Body of pancreas (tissue), 4 donors: Measurements from ENCODE around the gene CSF1. TPM values are rescaled to one million over a fixed set of nuclear protein-coding genes. Genes with fewer than 3 reads are reported as not detected.

Source experiments
- ATAC-seq: fragments of 150-250 bp; one replicate; pipeline ENCODE4 v1.9.1; 2016
- DNase-seq, 4 donors: peaks; one replicate each; pipeline ENCODE4 v3.0.0-alpha.2; 2019
- H3K27ac ChIP-seq, 4 donors: fragments of 200-600 bp; sonication (generic); 1 replicate in 3 of 4; 2 replicates in 1 of 4; pipeline versions ENCODE4 v1.5.1 to v1.6.1; 2016 to 2019; ENCODE audit warnings: mild to moderate bottlenecking in 1 of 4, mixed read lengths in 1 of 4, moderate library complexity in 1 of 4
- H3K27me3 ChIP-seq, 2 donors: fragments of 200-600 bp; sonication (generic); one replicate each; pipeline ENCODE4 v1.6.0; 2016; ENCODE audit warnings: mild to moderate bottlenecking in 1 of 2
- H3K36me3 ChIP-seq, 2 donors: fragments of 200-600 bp; sonication (generic); replicated peaks in 1 of 2; 2 replicates each; pipeline ENCODE4 v1.5.1; 2016; ENCODE audit warnings: low read depth in 2 of 2; ENCODE audit not compliant: insufficient read depth in 1 of 2
- H3K4me1 ChIP-seq: fragments of 200-600 bp; sonication (generic); one replicate; pipeline ENCODE4 v1.6.0; 2016
- H3K4me3 ChIP-seq, 2 donors: fragments of 200-600 bp; sonication (generic); 1 replicate in 1 of 2; 2 replicates in 1 of 2; pipeline ENCODE4 v1.5.1; 2016 to 2019
- H3K9me3 ChIP-seq, 3 donors: fragments of 200-600 bp; sonication (generic); 1 replicate in 2 of 3; 2 replicates in 1 of 3; pipeline ENCODE4 v1.5.1; 2016
- POLR2A ChIP-seq, 3 donors: fragments of 450-650 bp; IDR thresholded peaks; one replicate each; pipeline ENCODE4 v1.6.1; 2016; ENCODE audit warnings: antibody characterized with exemption in 3 of 3, mild to moderate bottlenecking in 2 of 3
- WGBS, 2 donors: methylation state at CpG; one replicate each; pipeline ENCODE4 v1.1.5; 2017; 5-methylcytosine and 5-hydroxymethylcytosine counted together
- intact Hi-C: fragments of 100-400 bp; cut with DNase I; formaldehyde crosslinking; loops from one replicate; pipeline ENCODE4 v1.15.1; 2023
- total RNA-seq, 2 donors: library from RNA; depleted of rRNA; stranded (reverse); fragments of >200 nt; gene quantifications; one replicate each; pipeline ENCODE4 v1.1.0, GENCODE V29; 2016
- TF ChIP-seq, protein P1 (sequence below), 7 experiments: fragments of 450-650 bp in 4 of 7; fragments of 200-600 bp in 3 of 7; sonication (generic) in 3 of 7; IDR thresholded peaks; one replicate each; pipeline ENCODE4 v1.5.1; 2016 to 2019; ENCODE audit warnings: antibody characterized with exemption in 7 of 7

Gene CSF1
- total RNA-seq, 2 donors from 2014 or later = 26.7 to 60.7 TPM

- WGBS, 2 donors = 73 to 76% methylated on average over 9 to 10 of the region's 10 CpGs
- DNase-seq = peak in 1 of 4 donors; percentile 18
- peak; percentile 67 for ATAC-seq
- Histone ChIP-seq H3K9me3 (no peaks in the 10 kb centered on the region), H3K4me1 (peaks cover 12% of the 10 kb centered on the region), H3K4me3 (no peak overlapping the region), H3K27ac (peak overlapping the region in 2 of 4 donors; percentile 44 to 55), H3K36me3 (no peaks in the 10 kb centered on the region), H3K27me3 (no peaks in the 10 kb centered on the region)
- intact Hi-C loops = no loop called here
- TF ChIP-seq, protein P1, sequence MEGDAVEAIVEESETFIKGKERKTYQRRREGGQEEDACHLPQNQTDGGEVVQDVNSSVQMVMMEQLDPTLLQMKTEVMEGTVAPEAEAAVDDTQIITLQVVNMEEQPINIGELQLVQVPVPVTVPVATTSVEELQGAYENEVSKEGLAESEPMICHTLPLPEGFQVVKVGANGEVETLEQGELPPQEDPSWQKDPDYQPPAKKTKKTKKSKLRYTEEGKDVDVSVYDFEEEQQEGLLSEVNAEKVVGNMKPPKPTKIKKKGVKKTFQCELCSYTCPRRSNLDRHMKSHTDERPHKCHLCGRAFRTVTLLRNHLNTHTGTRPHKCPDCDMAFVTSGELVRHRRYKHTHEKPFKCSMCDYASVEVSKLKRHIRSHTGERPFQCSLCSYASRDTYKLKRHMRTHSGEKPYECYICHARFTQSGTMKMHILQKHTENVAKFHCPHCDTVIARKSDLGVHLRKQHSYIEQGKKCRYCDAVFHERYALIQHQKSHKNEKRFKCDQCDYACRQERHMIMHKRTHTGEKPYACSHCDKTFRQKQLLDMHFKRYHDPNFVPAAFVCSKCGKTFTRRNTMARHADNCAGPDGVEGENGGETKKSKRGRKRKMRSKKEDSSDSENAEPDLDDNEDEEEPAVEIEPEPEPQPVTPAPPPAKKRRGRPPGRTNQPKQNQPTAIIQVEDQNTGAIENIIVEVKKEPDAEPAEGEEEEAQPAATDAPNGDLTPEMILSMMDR (IDR thresholded peaks at IDR 0.05) = no peak
- no peak for TF ChIP-seq POLR2A (IDR thresholded peaks at IDR 0.05)
Observed at GRCh38 chr1:109892561-109893368, 17.9 kb upstream of the CSF1 start.

DNA sequence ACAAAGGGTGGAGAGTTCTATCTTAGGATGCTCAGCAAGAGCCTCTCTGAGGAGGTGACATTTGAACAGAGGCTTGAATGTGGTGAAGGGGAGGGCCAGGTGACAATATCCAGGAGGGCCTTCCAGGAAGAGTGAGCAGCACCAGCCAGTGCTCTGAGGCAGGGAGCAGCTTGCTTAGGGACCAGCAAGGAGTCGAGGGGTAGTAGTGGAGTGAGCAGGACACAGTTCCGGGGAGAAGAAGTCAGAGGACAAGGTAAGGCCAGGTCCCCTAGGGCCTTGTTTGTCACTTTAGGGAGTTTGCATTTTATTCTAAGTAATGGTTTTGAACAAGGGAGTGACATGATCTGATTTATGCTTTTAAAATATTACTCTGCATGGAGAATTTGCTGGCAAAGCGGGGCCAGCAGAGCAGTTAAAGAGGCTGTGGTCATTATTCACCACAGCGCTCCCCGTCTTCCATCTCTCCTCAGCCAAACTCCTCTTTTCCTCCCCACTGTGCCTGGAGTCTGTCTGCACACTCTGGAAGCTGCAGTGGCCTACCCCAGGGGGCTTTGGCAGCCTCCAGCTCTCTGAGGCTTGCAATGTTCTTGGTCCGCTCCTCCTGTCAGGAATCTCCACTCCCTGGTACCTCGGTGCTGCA is 17.0 kb upstream of the CSF1 start:
- no peaks in the 10 kb centered on the region for H3K36me3 ChIP-seq
- TF ChIP-seq, protein P1 (IDR thresholded peaks at IDR 0.05) = no peak
- no peak for TF ChIP-seq POLR2A (IDR thresholded peaks at IDR 0.05)
- no peaks in the 10 kb centered on the region for H3K9me3 ChIP-seq
- peaks cover 12% of the 10 kb centered on the region for H3K4me1 ChIP-seq
- H3K4me3 ChIP-seq = no peak overlapping the region
- no peak for ATAC-seq
- intact Hi-C loops = no loop called here
- 83 to 90% methylated on average over 7 of the region's 7 CpGs for WGBS, 2 donors
- no peak for DNase-seq
- H3K27me3 ChIP-seq = no peaks in the 10 kb centered on the region
- no peak overlapping the region for H3K27ac ChIP-seq

DNA sequence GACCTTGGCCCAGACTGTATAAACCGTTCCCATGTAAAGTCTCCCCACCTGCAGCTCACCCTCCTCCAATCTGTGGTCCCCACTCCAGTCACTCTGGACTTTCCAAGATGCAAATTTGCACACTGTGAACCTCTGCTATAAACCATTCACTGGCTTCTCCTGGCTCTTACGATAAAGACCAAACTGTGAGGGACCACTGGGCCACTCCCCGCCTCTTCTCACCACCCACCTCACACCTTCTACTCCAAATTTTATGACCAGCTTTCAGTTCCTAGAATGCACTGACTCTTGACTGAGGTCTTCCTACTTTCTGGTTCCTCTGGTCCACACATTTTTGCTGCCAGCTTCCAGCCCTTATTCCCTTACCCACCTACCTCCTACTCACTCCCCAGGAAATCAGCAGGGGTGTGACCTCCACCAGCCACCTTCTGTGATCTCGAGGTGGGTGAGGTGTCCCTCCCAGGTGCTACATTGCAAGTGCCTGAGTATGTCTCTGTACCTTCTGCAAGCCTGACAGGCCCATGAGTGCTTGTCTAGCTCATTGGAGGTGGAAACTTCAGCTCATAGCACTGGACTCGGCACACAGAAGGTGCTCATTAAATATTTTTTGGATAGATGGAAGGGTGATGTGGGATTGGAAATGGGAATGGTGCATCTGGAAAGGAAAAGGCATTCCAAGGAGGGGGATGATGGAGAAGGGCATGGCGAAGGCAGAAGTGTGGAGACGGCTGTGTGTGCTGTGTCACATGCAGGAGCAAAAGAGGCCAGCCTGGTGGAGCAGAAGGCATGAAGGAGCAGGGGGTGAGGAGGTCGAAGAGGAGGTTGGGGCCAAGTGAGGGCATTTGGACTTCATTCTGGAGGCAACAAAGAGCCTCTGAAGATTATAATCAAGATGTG is 15.6 kb upstream of the CSF1 start:
- H3K36me3 ChIP-seq = no peaks in the 10 kb centered on the region
- peaks cover 12% of the 10 kb centered on the region for H3K4me1 ChIP-seq
- no peak overlapping the region for H3K4me3 ChIP-seq
- no peaks in the 10 kb centered on the region for H3K9me3 ChIP-seq
- H3K27me3 ChIP-seq = no peaks in the 10 kb centered on the region
- intact Hi-C loops = no loop called here
- ATAC-seq (no peak), DNase-seq (no peak)
- H3K27ac ChIP-seq = no peak overlapping the region
- TF ChIP-seq, protein P1 (IDR thresholded peaks at IDR 0.05) = no peak
- no peak for TF ChIP-seq POLR2A (IDR thresholded peaks at IDR 0.05)
- 63 to 67% methylated on average over 8 of the region's 8 CpGs for WGBS, 2 donors

GRCh38 chr1:109895720-109896504 is 14.7 kb upstream of the CSF1 start:
- H3K9me3 ChIP-seq = no peaks in the 10 kb centered on the region
- 58 to 94% methylated on average over 5 to 15 of the region's 16 CpGs for WGBS, 2 donors
- ATAC-seq = peak; percentile 55
- peak overlapping the region in 1 of 4 donors; percentile 9 for H3K27ac ChIP-seq
- no peak for TF ChIP-seq POLR2A (IDR thresholded peaks at IDR 0.05)
- TF ChIP-seq, protein P1 (IDR thresholded peaks at IDR 0.05) = no peak
- H3K4me1 ChIP-seq = peaks cover 12% of the 10 kb centered on the region
- peak in 1 of 4 donors; percentile 46 for DNase-seq
- no peaks in the 10 kb centered on the region for H3K27me3 ChIP-seq
- H3K4me3 ChIP-seq = no peak overlapping the region
- intact Hi-C loops = no loop called here
- no peaks in the 10 kb centered on the region for H3K36me3 ChIP-seq
